Measurements from ENCODE around the gene SNAI3.

The SNAI3 gene

GRCh38 chr16:88659160-88659559, 27.1 kb downstream of the SNAI3 start:
- TF ChIP-seq TAF1 (IDR thresholded peaks at IDR 0.05; ENCODE audit: borderline replicate concordance, insufficient read depth, low read length) = no peak
- TF ChIP-seq REST (IDR thresholded peaks at IDR 0.05; ENCODE audit: insufficient read depth in 1 of 2, low read depth in 2 of 2, low read length in 2 of 2) = no peak
- TF ChIP-seq POLR2AphosphoS5 (IDR thresholded peaks at IDR 0.05; ENCODE audit: low read depth, low read length) = no peak
- no peak for TF ChIP-seq SIN3A (IDR thresholded peaks at IDR 0.05; ENCODE audit: borderline replicate concordance, insufficient read depth, low read length)
- TF ChIP-seq FOXP2 (optimal IDR thresholded peaks at IDR 0.05; ENCODE audit: borderline replicate concordance, extremely low read depth, extremely low read length, insufficient read depth) = no peak

GRCh38 chr16:88658714-88659113, 27.6 kb downstream of the SNAI3 start:
- no peak for TF ChIP-seq FOXP2 (optimal IDR thresholded peaks at IDR 0.05; ENCODE audit: borderline replicate concordance, extremely low read depth, extremely low read length, insufficient read depth)
- TF ChIP-seq POLR2AphosphoS5 (IDR thresholded peaks at IDR 0.05; ENCODE audit: low read depth, low read length) = no peak
- TF ChIP-seq REST (IDR thresholded peaks at IDR 0.05; ENCODE audit: insufficient read depth in 1 of 2, low read depth in 2 of 2, low read length in 2 of 2) = no peak
- TF ChIP-seq TAF1 (IDR thresholded peaks at IDR 0.05; ENCODE audit: borderline replicate concordance, insufficient read depth, low read length) = no peak
- TF ChIP-seq SIN3A (IDR thresholded peaks at IDR 0.05; ENCODE audit: borderline replicate concordance, insufficient read depth, low read length) = no peak

GRCh38 chr16:88657371-88657770, 28.9 kb downstream of the SNAI3 start:
- no peak for TF ChIP-seq TAF1 (IDR thresholded peaks at IDR 0.05; ENCODE audit: borderline replicate concordance, insufficient read depth, low read length)
- no peak for TF ChIP-seq SIN3A (IDR thresholded peaks at IDR 0.05; ENCODE audit: borderline replicate concordance, insufficient read depth, low read length)
- TF ChIP-seq REST (IDR thresholded peaks at IDR 0.05; ENCODE audit: insufficient read depth in 1 of 2, low read depth in 2 of 2, low read length in 2 of 2) = no peak
- TF ChIP-seq POLR2AphosphoS5 (IDR thresholded peaks at IDR 0.05; ENCODE audit: low read depth, low read length) = no peak
- no peak for TF ChIP-seq FOXP2 (optimal IDR thresholded peaks at IDR 0.05; ENCODE audit: borderline replicate concordance, extremely low read depth, extremely low read length, insufficient read depth)

- TF ChIP-seq FOXP2 (optimal IDR thresholded peaks at IDR 0.05; ENCODE audit: borderline replicate concordance, extremely low read depth, extremely low read length, insufficient read depth) (no peak), POLR2AphosphoS5 (IDR thresholded peaks at IDR 0.05; ENCODE audit: low read depth, low read length) (no peak), REST (IDR thresholded peaks at IDR 0.05; ENCODE audit: insufficient read depth in 1 of 2, low read depth in 2 of 2, low read length in 2 of 2) (no peak), SIN3A (IDR thresholded peaks at IDR 0.05; ENCODE audit: borderline replicate concordance, insufficient read depth, low read length) (no peak), TAF1 (IDR thresholded peaks at IDR 0.05; ENCODE audit: borderline replicate concordance, insufficient read depth, low read length) (no peak)
Measured at GRCh38 chr16:88656291-88656980, 29.9 kb downstream of the SNAI3 start.

All from PFSK-1 (cell line).